K562 (cell line): ENCODE measurements around the gene HCN4. TPM values are rescaled to one million over a fixed set of nuclear protein-coding genes. Genes with fewer than 3 reads are reported as not detected.
A peak's percentile ranks its signal among the peaks of the same experiment; 100 is the strongest.

Experiments used
- ATAC-seq: fragments of 200-7000 bp; cut with Tn5 transposase; 3 replicates; pipeline ENCODE4 v1.9.1; 2020; ENCODE audit warnings: moderate library complexity
- BruUV-seq: library from RNA; stranded (reverse); fragments of 400-500 nt; replicated peaks from 2 replicates; lab custom pipeline; 2021; lab: Mats Ljungman, UMichigan
- CTCF ChIA-PET: fragments of 300-600 bp; formaldehyde crosslinking; extraction: SDS; loops from one replicate; lab custom pipeline; 2021; ENCODE audit warnings: low intra/inter-chr PET ratio; lab: Yijun Ruan, JAX
- POLR2A ChIA-PET: fragments of 300-600, 350-650 bp; sonication (Branson Sonifier 250); formaldehyde crosslinking; extraction: SDS; loops from one replicate; lab custom pipeline; 2021; ENCODE audit warnings: antibody characterized with exemption, inconsistent platforms; lab: Yijun Ruan, JAX
- DNase-seq, 4 experiments: peaks; one replicate each; pipeline versions ENCODE4 v3.0.0 to v3.0.0-alpha.2; 2011 to 2018; ENCODE audit warnings: low spot score in 3 of 4, mixed read lengths in 3 of 4; ENCODE audit errors: extremely low read depth in 1 of 4
- FAIRE-seq: peaks from 2 replicates; lab custom pipeline; 2011; peaks lifted over from hg19 to GRCh38; lab: Jason Lieb, UNC
- H2AFZ ChIP-seq: 2 replicates; pipeline ENCODE4 v1.6.0; 2011; ENCODE audit warnings: low read depth, low read length, control low read depth, inconsistent platforms
- H3K27ac ChIP-seq: fragments of 200-600 bp; 3 replicates; pipeline ENCODE4 v1.8.0; 2011; ENCODE audit warnings: low read depth, mild to moderate bottlenecking, control low read depth, inconsistent platforms, low read length, moderate library complexity, mixed read lengths; ENCODE audit errors: extremely low read depth
- H3K27me3 ChIP-seq, 2 experiments: fragments of 300-600 bp in 1 of 2; 2 replicates in 1 of 2; 3 replicates in 1 of 2; pipeline versions ENCODE4 v1.6.0 to v1.8.0; 2011; ENCODE audit warnings: inconsistent platforms in 2 of 2, low read length in 2 of 2, mild to moderate bottlenecking in 1 of 2, mixed read lengths in 1 of 2, moderate library complexity in 1 of 2; ENCODE audit not compliant: control insufficient read depth in 2 of 2, insufficient read depth in 2 of 2
- H3K36me3 ChIP-seq: fragments of 300-600 bp; 3 replicates; pipeline ENCODE4 v1.8.0; 2011; ENCODE audit warnings: mild to moderate bottlenecking, low read length, inconsistent platforms; ENCODE audit not compliant: control insufficient read depth, insufficient read depth
- H3K4me1 ChIP-seq, 2 experiments: fragments of 200-600 bp in 1 of 2; replicated peaks in 1 of 2; 2 replicates in 1 of 2; 3 replicates in 1 of 2; pipeline versions ENCODE4 v1.5.1 to v1.8.0; 2011; ENCODE audit warnings: inconsistent platforms in 2 of 2, low read length in 2 of 2, mild to moderate bottlenecking in 1 of 2, mixed read lengths in 1 of 2, moderate library complexity in 1 of 2; ENCODE audit not compliant: control insufficient read depth in 2 of 2, insufficient read depth in 2 of 2
- H3K4me2 ChIP-seq: 2 replicates; pipeline ENCODE4 v1.6.1; 2011; ENCODE audit warnings: low read length, control low read depth, inconsistent platforms, mixed read lengths; ENCODE audit not compliant: insufficient read depth
- H3K4me3 ChIP-seq: fragments of 200-600 bp; sonication (generic), shearing (Covaris generic); 2 replicates; pipeline ENCODE4 v1.5.1; 2016; ENCODE audit warnings: control low read depth, inconsistent platforms
- H3K79me2 ChIP-seq: fragments of 200-600 bp; 3 replicates; pipeline ENCODE4 v1.8.0; 2011; ENCODE audit warnings: low read length, inconsistent platforms; ENCODE audit not compliant: control insufficient read depth, insufficient read depth
- H3K9ac ChIP-seq, 2 experiments: 2 replicates each; pipeline versions ENCODE4 v1.6.0 to v1.6.1; 2011; ENCODE audit warnings: low read depth in 2 of 2, low read length in 2 of 2, control low read depth in 1 of 2, inconsistent platforms in 1 of 2, mild to moderate bottlenecking in 1 of 2, mixed read lengths in 1 of 2; ENCODE audit not compliant: insufficient read depth in 1 of 2
- H3K9me1 ChIP-seq: one replicate; pipeline ENCODE4 v1.6.0; 2011; ENCODE audit warnings: inconsistent platforms, mild to moderate bottlenecking, low read length, moderate library complexity; ENCODE audit not compliant: control insufficient read depth, insufficient read depth
- H3K9me3 ChIP-seq: replicated peaks from 2 replicates; pipeline ENCODE4 v1.5.1; 2011; ENCODE audit warnings: low read depth, low read length, inconsistent platforms; ENCODE audit not compliant: control insufficient read depth, insufficient read depth
- H4K20me1 ChIP-seq: replicated peaks from 2 replicates; pipeline ENCODE4 v1.6.1; 2011; ENCODE audit warnings: low read length, inconsistent platforms, mixed read lengths; ENCODE audit not compliant: control insufficient read depth, insufficient read depth
- DACH1 ChIP-seq: fragments of 450-650 bp; IDR thresholded peaks from 2 replicates; pipeline ENCODE4 v1.6.1; 2018; ENCODE audit not compliant: partially characterized antibody
- PHF20 ChIP-seq: fragments of 450-650 bp; IDR thresholded peaks from 2 replicates; pipeline ENCODE4 v1.6.1; 2018; ENCODE audit not compliant: partially characterized antibody
- RBM22 ChIP-seq: fragments of 200-400 bp; formaldehyde crosslinking; IDR thresholded peaks from 2 replicates; pipeline ENCODE4 v1.6.1; 2018; ENCODE audit warnings: low read length, low read depth; ENCODE audit not compliant: poor library complexity, severe bottlenecking
- ZKSCAN1 ChIP-seq: fragments of 150-350 bp; IDR thresholded peaks from 2 replicates; pipeline ENCODE4 v1.6.1; 2016; ENCODE audit warnings: low read depth, low read length
- WGBS: fragments of 100-300 bp; shearing (Covaris generic); methylation state at CpG from one replicate; pipeline ENCODE4 v1.1.6; 2016; ENCODE audit warnings: low coverage, mixed read lengths; ENCODE audit not compliant: insufficient coverage; ENCODE audit errors: missing lambda C conversion rate; 5-methylcytosine and 5-hydroxymethylcytosine counted together
- in situ Hi-C: fragments of 300-500 bp; cut with MboI; formaldehyde crosslinking; loops from 4 replicates; pipeline ENCODE4 v1.15.0; 2018; ENCODE audit warnings: inconsistent platforms, mixed read lengths
- intact Hi-C: fragments of 100-400 bp; cut with micrococcal nuclease; formaldehyde crosslinking; loops from 2 replicates; pipeline ENCODE4 v1.14.2; 2022
- polyA plus RNA-seq, 8 experiments: library from polyadenylated mRNA; depleted of rRNA in 4 of 8; stranded (reverse) in 5 of 8; unstranded in 3 of 8; fragments of >200 nt; fragmentation: Nextera tagmentation in 2 of 8; fragmentation: Illumina TruSeq in 1 of 8; extraction: Ambion mirVana in 2 of 8; extraction: Trizol in 1 of 8; gene quantifications; 2 replicates each; pipeline versions ENCODE4 v1.2.1 to v1.2.3, GENCODE V29; 2011 to 2014; ENCODE audit warnings: inconsistent platforms in 1 of 8, missing spikeins in 1 of 8
- total RNA-seq, 7 experiments: library from RNA; depleted of rRNA in 6 of 7; stranded (reverse); fragments of >200 nt in 6 of 7; fragmentation: Illumina TruSeq in 2 of 7; extraction: Trizol in 2 of 7; gene quantifications; 2 replicates each; pipeline versions ENCODE4 v1.2.1 to v1.2.3, GENCODE V29; 2011 to 2021; ENCODE audit warnings: low replicate concordance in 1 of 7
- TF ChIP-seq, protein P1 (sequence below): fragments of 250-450 bp; sonication (Bioruptor Pico); IDR thresholded peaks from 2 replicates; pipeline ENCODE4 v1.5.0; 2021

Gene HCN4
- total and polyA plus RNA-seq, 9 of the 15 experiments (the other 6 are each of a cell fraction or from before 2014, with no cell fraction given), result not detected

- CTCF ChIA-PET, result no interaction called here
- H3K36me3 ChIP-seq, result no peaks in the 10 kb centered on the region
- peaks cover 0 to 4% of the 10 kb centered on the region in 2 experiments; a peak in 2 of 5 replicates for H3K4me1 ChIP-seq
- DNase-seq, result no peak
- no peak overlapping the region for H3K9ac ChIP-seq
- no peak overlapping the region for H3K27ac ChIP-seq
- no TSS peak for BruUV-seq
- no peak overlapping the region for H2AFZ ChIP-seq
- no peak overlapping the region for H3K4me3 ChIP-seq
- no peaks in the 10 kb centered on the region for H3K79me2 ChIP-seq
- intact Hi-C loops (no loop called here), in situ Hi-C loops (no loop called here)
- no peaks in the 10 kb centered on the region for H3K9me3 ChIP-seq
- POLR2A ChIA-PET, result no interaction called here
- no peaks in the 10 kb centered on the region for H3K9me1 ChIP-seq
- H3K27me3 ChIP-seq, result peaks cover 0 to 48% of the 10 kb centered on the region in 2 experiments; a peak in 2 of 5 replicates
- no peak overlapping the region for H3K4me2 ChIP-seq
- WGBS, result 4% methylated on average over 2 of the region's 2 CpGs
- H4K20me1 ChIP-seq, result peaks cover under 1% of the 10 kb centered on the region; the same call in 1 of the 2 replicates
- TF ChIP-seq ZKSCAN1 (no peak), PHF20 (no peak), DACH1 (peak; percentile 52), RBM22 (no peak)
- TF ChIP-seq, protein P1, sequence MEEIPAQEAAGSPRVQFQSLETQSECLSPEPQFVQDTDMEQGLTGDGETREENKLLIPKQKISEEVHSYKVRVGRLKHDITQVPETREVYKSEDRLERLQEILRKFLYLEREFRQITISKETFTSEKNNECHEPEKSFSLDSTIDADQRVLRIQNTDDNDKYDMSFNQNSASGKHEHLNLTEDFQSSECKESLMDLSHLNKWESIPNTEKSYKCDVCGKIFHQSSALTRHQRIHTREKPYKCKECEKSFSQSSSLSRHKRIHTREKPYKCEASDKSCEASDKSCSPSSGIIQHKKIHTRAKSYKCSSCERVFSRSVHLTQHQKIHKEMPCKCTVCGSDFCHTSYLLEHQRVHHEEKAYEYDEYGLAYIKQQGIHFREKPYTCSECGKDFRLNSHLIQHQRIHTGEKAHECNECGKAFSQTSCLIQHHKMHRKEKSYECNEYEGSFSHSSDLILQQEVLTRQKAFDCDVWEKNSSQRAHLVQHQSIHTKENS (CRISPR knock-in tag), result no peak
- ATAC-seq, result no peak
- FAIRE-seq, result no peak
Measured at GRCh38 chr15:73333001-73333400, 35.8 kb downstream of the HCN4 start.
